Erythroblast (primary cell): ENCODE measurements around the gene ELF2.

Experiments
- GATA1 ChIP-seq: IDR thresholded peaks from 2 replicates; pipeline ENCODE4 v1.6.1; 2011; ENCODE audit warnings: low read depth, mild to moderate bottlenecking, control low read depth, low read length, moderate library complexity
- POLR2A ChIP-seq: IDR thresholded peaks from 2 replicates; pipeline ENCODE4 v1.6.1; 2011; ENCODE audit warnings: mild to moderate bottlenecking, low read length

GRCh38 chr4:139137763-139138162 is 39.3 kb downstream of the ELF2 start:
- no peak for TF ChIP-seq POLR2A
- TF ChIP-seq GATA1, result no peak
